ENCODE data around the gene RAE1.

The RAE1 gene

DNA sequence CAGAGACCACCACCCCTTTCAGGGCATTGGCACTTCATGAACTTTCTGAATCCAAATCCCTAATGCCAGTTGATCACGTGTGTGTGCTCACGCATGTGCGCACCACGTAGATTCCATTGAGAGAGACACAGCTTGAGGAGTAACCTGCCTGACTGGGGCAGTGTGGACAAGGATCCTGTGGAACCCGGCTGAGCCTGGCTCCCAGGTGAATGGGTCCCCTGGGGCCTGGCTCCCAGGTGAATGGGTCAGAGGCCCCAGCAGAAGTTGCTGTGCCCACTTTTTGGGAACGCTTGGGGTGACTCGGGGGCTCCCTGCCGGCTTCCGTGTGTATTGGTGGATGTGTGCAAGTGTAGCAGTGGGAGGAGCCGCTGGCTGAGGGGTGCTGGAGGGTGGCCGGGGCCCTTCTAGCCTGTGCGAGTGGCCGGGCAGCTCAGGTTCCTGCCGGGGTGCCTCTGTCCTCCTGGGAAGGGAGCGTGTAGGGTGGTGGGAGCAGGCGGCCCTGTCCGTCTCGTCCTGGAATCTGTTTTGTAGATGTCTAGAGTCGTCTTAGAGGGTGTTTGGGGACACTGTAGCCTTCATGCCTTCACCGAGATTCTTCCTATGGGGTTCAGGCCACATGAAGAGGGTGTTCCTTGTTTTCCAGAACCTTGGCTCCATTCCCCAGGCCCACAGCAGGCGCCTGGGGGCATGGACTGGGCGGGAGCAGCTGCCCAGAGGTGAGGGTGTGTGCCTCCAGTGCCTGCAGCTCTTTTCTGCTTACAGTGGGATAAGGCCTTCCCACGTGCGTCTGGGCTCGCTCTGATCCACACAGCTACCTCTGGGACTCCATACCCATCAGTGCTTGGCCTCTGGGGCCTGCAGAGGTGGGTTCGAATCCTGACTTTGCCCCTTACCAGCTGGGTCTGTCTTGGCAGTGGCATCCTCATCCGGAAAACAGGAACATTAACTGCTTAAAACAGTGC is 43.3 kb downstream of the RAE1 start:
- Histone ChIP-seq H3K36me3 (ENCODE audit: control insufficient read depth, insufficient read depth, low read length) (peaks cover 8% of the 10 kb centered on the region), H3K27ac (ENCODE audit: insufficient read depth, low read depth, low read length, poor library complexity, severe bottlenecking) (no peak overlapping the region), H3K4me1 (ENCODE audit: control insufficient read depth, insufficient read depth, low read length) (peaks cover 49% of the 10 kb centered on the region), H3K4me3 (ENCODE audit: insufficient read depth, low read depth, low read length) (no peak overlapping the region), H3K27me3 (ENCODE audit: control insufficient read depth, insufficient read depth, low read length, poor library complexity, severe bottlenecking) (peaks cover 16% of the 10 kb centered on the region), H3K9me3 (ENCODE audit: control insufficient read depth, low read length) (no peaks in the 10 kb centered on the region)
- 89 to 90% methylated on average over 27 of the region's 27 CpGs for WGBS, 2 experiments

DNA sequence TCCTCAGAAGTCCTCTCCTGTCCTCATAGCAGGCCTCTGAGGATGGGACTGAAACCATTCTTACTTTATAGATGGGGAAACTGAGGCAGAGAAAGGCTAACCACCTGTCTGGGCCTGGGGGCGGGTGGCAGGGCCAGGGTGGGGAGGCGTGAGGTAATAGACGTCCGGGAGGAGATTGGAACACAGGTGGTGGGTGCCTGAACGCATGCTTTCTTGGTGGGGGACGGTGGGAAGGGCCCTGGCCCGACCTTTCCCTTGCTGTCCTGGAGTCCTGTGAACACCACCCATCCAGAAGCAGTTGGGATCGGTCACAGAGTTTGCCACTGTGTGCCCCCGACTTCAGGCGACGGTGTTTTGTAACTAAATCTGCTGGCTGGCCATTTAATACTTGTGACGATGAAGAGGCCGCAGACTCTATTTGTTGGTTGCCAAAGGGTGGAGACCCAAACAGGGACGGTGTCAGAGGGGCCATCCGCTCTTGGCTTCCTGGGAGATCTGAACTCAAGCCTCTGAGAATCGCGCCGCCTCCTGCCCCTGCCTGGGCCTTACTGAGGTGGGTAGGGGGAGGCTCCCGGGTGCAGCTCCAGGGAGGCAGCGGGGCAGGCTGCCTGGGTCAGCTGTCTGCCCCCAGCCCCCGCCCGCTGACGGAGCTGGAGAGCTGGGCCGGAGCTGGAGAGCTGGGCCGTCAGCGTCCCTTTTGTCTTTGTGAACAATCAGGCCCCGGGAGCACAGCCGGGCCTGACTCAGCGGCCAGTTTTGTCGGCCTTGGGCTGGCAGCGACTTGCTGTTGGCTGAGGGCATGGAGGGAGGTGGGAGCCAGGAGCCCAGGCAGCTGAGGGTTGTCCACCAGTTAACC is 44.3 kb downstream of the RAE1 start:
- no peak overlapping the region for H3K4me3 ChIP-seq (ENCODE audit: insufficient read depth, low read depth, low read length)
- peaks cover 44% of the 10 kb centered on the region for H3K4me1 ChIP-seq (ENCODE audit: control insufficient read depth, insufficient read depth, low read length)
- no peaks in the 10 kb centered on the region for H3K9me3 ChIP-seq (ENCODE audit: control insufficient read depth, low read length)
- H3K36me3 ChIP-seq (ENCODE audit: control insufficient read depth, insufficient read depth, low read length), result peaks cover 8% of the 10 kb centered on the region
- WGBS, 2 experiments, result 36 to 37% methylated on average over 31 of the region's 31 CpGs
- peaks cover 7% of the 10 kb centered on the region for H3K27me3 ChIP-seq (ENCODE audit: control insufficient read depth, insufficient read depth, low read length, poor library complexity, severe bottlenecking)
- H3K27ac ChIP-seq (ENCODE audit: insufficient read depth, low read depth, low read length, poor library complexity, severe bottlenecking), result peak overlapping the region; percentile 81

DNA sequence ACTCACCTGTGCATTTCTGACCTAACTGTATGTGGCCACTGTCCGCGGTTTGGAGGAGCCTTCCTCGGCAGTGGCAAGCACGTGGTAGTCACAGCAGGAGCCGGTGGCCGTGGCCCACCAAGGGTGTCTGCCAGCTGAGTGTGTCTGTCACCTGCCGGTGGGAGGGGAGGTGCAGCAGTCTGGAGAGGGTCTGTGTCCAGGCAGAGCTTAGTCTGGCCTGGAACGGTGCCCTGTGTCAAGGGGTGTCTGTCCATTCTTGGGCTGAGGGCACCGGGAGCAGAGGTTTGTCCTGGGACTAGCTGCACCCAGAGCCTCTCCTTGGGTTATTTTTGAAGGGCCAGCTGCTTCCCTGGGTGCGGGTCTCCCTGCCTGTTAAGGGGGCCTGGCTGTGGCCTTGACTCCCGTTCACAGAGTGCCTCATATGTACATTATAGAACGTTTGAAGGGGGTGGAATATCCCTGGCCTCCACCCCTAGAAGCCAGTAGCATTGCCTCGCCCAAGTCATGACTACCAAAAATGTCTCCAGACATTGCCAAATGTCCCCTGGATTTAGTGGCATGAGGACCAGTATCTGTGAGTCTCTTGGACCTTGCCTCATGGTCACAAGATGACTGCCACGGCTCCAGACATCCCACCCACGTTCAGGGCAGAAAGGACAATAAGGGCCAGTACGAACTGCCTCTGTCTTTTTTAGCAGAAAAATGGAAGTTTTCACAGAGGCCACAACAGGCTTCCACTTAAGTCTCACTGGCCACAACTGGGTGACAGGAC is 45.3 kb downstream of the RAE1 start:
- no peaks in the 10 kb centered on the region for H3K9me3 ChIP-seq (ENCODE audit: control insufficient read depth, low read length)
- no peak overlapping the region for H3K27ac ChIP-seq (ENCODE audit: insufficient read depth, low read depth, low read length, poor library complexity, severe bottlenecking)
- 87 to 89% methylated on average over 16 of the region's 16 CpGs for WGBS, 2 experiments
- peaks cover 39% of the 10 kb centered on the region for H3K4me1 ChIP-seq (ENCODE audit: control insufficient read depth, insufficient read depth, low read length)
- no peaks in the 10 kb centered on the region for H3K27me3 ChIP-seq (ENCODE audit: control insufficient read depth, insufficient read depth, low read length, poor library complexity, severe bottlenecking)
- peaks cover 8% of the 10 kb centered on the region for H3K36me3 ChIP-seq (ENCODE audit: control insufficient read depth, insufficient read depth, low read length)
- H3K4me3 ChIP-seq (ENCODE audit: insufficient read depth, low read depth, low read length), result no peak overlapping the region

DNA sequence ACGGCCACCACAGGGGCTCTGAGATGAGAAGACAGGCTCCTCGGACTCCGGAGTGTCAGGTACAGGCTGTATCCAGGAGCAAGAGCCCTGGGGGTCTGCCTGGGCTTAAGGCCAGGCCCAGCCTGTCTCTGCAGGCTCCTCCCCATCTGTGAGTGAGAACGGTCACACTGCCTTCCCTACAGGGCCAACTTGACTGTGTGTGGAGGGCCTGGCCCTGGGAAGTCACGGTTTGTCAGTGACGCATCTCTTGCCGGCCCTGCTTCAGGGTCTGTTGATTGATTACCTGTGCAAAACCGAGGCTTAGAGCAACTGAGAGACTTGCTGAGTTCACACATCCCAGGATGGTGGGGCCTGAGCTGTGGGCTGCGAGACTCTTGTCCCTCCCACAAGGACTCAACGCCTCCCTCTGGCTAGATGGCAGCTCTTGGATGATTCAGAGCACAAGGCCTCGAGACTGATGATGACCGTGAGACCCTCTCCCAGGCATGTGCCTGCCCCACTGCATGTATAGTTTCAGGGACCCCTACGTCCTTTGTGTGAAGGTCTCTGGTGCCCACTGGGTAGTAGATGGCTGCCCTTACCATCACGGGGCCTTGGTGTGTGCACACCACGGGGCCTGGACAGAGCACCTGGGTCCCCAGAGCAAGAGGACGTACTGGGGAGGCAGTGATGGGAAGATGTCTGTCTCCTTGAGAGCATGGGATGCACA is 46.1 kb downstream of the RAE1 start:
- Histone ChIP-seq H3K27me3 (ENCODE audit: control insufficient read depth, insufficient read depth, low read length, poor library complexity, severe bottlenecking) (no peaks in the 10 kb centered on the region), H3K4me3 (ENCODE audit: insufficient read depth, low read depth, low read length) (no peak overlapping the region), H3K4me1 (ENCODE audit: control insufficient read depth, insufficient read depth, low read length) (peaks cover 38% of the 10 kb centered on the region), H3K9me3 (ENCODE audit: control insufficient read depth, low read length) (no peaks in the 10 kb centered on the region), H3K36me3 (ENCODE audit: control insufficient read depth, insufficient read depth, low read length) (peaks cover 8% of the 10 kb centered on the region), H3K27ac (ENCODE audit: insufficient read depth, low read depth, low read length, poor library complexity, severe bottlenecking) (no peak overlapping the region)
- WGBS, 2 experiments, result 86 to 91% methylated on average over 16 of the region's 16 CpGs

DNA sequence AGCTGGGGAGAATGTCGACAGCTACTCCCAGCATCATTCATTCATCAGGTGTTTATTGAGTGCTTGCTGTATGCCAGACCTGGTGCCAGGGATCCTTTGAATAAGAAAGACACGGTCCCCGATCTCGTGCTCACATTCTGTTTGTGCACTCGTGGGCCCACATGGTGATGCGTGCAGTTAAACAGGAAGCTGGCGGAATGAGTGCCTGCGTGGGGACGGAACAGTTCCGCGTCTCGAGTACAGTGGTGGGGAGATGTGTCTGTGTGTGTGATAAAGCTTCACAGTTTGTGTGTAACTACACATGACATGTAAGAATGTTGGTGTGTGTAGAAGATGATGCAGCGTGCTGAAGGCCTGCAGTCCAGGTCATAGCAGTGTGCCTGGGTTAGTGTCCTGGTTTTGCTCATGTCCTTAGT is 46.6 kb downstream of the RAE1 start:
- H3K4me3 ChIP-seq (ENCODE audit: insufficient read depth, low read depth, low read length), result no peak overlapping the region
- no peaks in the 10 kb centered on the region for H3K27me3 ChIP-seq (ENCODE audit: control insufficient read depth, insufficient read depth, low read length, poor library complexity, severe bottlenecking)
- peaks cover 8% of the 10 kb centered on the region for H3K36me3 ChIP-seq (ENCODE audit: control insufficient read depth, insufficient read depth, low read length)
- WGBS, 2 experiments, result 94% methylated on average over 13 of the region's 13 CpGs
- H3K27ac ChIP-seq (ENCODE audit: insufficient read depth, low read depth, low read length, poor library complexity, severe bottlenecking), result no peak overlapping the region
- H3K9me3 ChIP-seq (ENCODE audit: control insufficient read depth, low read length), result no peaks in the 10 kb centered on the region
- peaks cover 32% of the 10 kb centered on the region for H3K4me1 ChIP-seq (ENCODE audit: control insufficient read depth, insufficient read depth, low read length)

DNA sequence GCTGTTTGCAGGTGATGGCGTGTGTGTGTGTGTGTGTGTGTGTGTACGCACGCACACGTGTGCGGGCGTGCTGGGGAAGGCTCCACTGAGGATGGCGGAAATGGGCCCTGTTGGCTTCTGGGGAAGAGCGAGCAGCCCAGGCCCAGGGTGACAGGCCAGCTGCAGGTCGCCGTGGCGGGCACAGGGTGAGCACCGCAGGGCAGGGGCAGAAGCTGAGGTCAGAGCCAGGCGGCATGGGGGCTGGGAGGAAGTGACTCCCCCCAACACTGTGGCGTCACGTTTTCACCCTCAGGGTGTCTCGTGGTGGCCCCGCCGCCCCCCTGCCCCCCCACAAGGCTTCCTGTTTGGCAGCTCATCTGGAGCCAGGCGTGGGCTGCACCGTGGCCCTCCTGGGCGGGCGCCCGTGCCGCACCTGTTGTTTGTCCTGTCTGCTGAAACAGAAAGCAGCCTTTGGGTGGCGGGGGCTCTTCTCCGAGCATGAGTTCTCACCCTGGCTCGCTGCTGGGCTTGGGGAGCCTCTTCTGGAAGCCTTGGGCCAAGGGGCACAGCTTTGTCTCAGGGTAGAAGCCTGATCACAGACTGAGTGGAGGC is 47.3 kb downstream of the RAE1 start:
- Histone ChIP-seq H3K4me3 (ENCODE audit: insufficient read depth, low read depth, low read length) (no peak overlapping the region), H3K36me3 (ENCODE audit: control insufficient read depth, insufficient read depth, low read length) (peaks cover 8% of the 10 kb centered on the region), H3K27ac (ENCODE audit: insufficient read depth, low read depth, low read length, poor library complexity, severe bottlenecking) (no peak overlapping the region), H3K27me3 (ENCODE audit: control insufficient read depth, insufficient read depth, low read length, poor library complexity, severe bottlenecking) (no peaks in the 10 kb centered on the region), H3K9me3 (ENCODE audit: control insufficient read depth, low read length) (no peaks in the 10 kb centered on the region), H3K4me1 (ENCODE audit: control insufficient read depth, insufficient read depth, low read length) (peaks cover 28% of the 10 kb centered on the region)
- 88 to 89% methylated on average over 27 of the region's 27 CpGs for WGBS, 2 experiments

DNA sequence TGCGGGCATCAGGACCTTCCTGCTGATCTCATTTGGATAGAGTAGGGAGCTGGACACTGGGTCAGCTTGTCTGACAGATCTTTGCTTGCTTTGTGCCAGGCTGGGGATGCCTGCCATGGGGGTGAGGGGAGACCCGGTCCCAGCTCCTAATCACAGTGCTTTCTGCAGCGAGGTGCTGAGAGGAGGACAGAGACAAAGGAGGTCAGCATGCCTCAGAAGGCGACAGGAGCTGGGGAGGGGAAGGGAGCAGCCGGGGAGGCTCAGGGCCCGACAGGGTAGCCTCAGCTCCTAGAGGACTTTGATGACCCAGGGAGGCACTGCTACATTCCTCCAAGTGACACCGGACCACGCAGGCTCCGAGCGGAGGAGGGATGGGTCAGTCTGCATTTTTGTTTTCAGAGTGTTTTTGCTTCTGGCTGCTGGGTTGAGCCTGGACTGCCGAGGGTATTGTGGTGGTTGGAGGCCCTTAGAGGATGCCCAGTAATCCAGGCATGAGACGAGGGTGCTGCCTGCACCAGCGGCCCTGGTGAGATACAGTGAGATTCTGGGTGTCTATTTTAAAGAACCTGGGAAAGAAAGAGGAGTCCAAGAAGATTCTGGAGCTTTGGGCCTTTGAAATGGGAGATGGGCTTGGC is 48.0 kb downstream of the RAE1 start:
- H3K36me3 ChIP-seq (ENCODE audit: control insufficient read depth, insufficient read depth, low read length), result peaks cover 11% of the 10 kb centered on the region
- 61 to 65% methylated on average over 13 of the region's 13 CpGs for WGBS, 2 experiments
- H3K9me3 ChIP-seq (ENCODE audit: control insufficient read depth, low read length), result no peaks in the 10 kb centered on the region
- no peaks in the 10 kb centered on the region for H3K27me3 ChIP-seq (ENCODE audit: control insufficient read depth, insufficient read depth, low read length, poor library complexity, severe bottlenecking)
- no peak overlapping the region for H3K4me3 ChIP-seq (ENCODE audit: insufficient read depth, low read depth, low read length)
- peaks cover 25% of the 10 kb centered on the region for H3K4me1 ChIP-seq (ENCODE audit: control insufficient read depth, insufficient read depth, low read length)
- no peak overlapping the region for H3K27ac ChIP-seq (ENCODE audit: insufficient read depth, low read depth, low read length, poor library complexity, severe bottlenecking)

DNA sequence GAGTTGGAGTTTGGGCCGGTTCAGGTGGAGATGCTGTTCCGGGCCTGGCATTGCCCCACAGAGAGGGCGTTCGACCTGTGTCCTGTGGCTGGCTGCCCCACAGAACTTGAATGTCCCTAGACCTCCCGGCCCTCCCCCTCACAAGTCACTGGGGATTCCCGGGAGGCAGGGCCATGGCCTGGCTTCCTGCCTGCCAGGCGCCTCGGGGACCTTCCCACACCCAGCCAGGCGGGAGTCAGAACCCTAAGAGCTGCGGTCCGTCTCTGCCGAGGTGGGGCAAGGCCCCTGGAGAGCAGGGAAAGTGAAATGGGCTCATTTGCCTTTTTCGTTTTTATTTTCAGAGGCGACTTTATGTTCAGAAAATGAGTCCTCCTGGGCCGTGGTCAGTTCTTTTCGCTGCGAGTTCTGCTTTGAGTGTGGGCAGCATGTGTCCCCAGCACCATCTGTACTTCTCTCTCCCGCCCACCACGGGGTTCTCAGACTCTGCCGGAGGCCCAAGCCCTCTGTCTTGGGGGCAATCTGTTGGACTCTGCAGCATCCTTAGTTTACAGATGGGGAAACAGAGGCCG is 48.6 kb downstream of the RAE1 start:
- H3K4me3 ChIP-seq (ENCODE audit: insufficient read depth, low read depth, low read length), result no peak overlapping the region
- H3K9me3 ChIP-seq (ENCODE audit: control insufficient read depth, low read length), result no peaks in the 10 kb centered on the region
- WGBS, 2 experiments, result 91 to 93% methylated on average over 21 of the region's 21 CpGs
- H3K36me3 ChIP-seq (ENCODE audit: control insufficient read depth, insufficient read depth, low read length), result peaks cover 15% of the 10 kb centered on the region
- H3K27ac ChIP-seq (ENCODE audit: insufficient read depth, low read depth, low read length, poor library complexity, severe bottlenecking), result no peak overlapping the region
- H3K27me3 ChIP-seq (ENCODE audit: control insufficient read depth, insufficient read depth, low read length, poor library complexity, severe bottlenecking), result no peaks in the 10 kb centered on the region
- H3K4me1 ChIP-seq (ENCODE audit: control insufficient read depth, insufficient read depth, low read length), result peaks cover 25% of the 10 kb centered on the region

Data from ectodermal cell (in vitro differentiated cells).